ENCODE results near the gene MED4. TPM values are rescaled to one million over a fixed set of nuclear protein-coding genes. Genes with fewer than 3 reads are reported as not detected.

Gene MED4
- total and polyA plus RNA-seq, 2 experiments from 2014 or later = 29.0 to 92.5 TPM

DNA sequence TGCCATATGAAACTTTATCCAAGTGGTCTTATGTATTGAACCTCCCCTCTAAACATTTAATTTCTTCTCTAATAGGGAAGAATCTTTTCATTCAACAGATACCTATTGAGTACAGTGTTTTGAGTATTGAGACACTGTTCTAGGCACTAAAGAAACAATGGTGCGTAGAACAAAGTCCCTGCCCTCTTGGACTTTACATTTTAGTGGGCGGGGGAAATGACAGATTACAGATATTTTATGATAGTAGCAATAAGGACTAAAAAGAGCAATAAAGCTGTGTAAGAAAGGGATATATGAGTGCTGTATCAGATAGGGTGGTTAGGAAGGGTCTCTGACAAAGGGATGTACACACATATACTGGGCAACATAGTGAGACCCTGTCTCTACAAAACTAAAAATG lies 52.0 kb downstream of the MED4 start:
- H3K4me1 ChIP-seq (ENCODE audit: insufficient read depth) = peaks cover 8% of the 10 kb centered on the region
- no peaks in the 10 kb centered on the region for H3F3A ChIP-seq (replicated peaks; ENCODE audit: low read depth)
- ATAC-seq (no peak), DNase-seq (ENCODE audit: low spot score) (no peak)
- no peak overlapping the region for H3K27ac ChIP-seq (ENCODE audit: low read depth)
- no peaks in the 10 kb centered on the region for H4K20me1 ChIP-seq (replicated peaks; ENCODE audit: insufficient read depth)
- peaks cover 27% of the 10 kb centered on the region for H3K79me2 ChIP-seq (replicated peaks; ENCODE audit: insufficient read depth)
- H3K36me3 Mint-ChIP-seq (ENCODE audit: low read depth) = peaks cover 50% of the 10 kb centered on the region
- no peak overlapping the region for H3K4me3 ChIP-seq
- H3K9me2 ChIP-seq (ENCODE audit: insufficient read depth) = no peaks in the 10 kb centered on the region
- H3K27me3 Mint-ChIP-seq (ENCODE audit: insufficient read depth, low read depth, poor library complexity) = peaks cover 6% of the 10 kb centered on the region
- H3K27ac Mint-ChIP-seq = no peak overlapping the region
- H3K4me1 Mint-ChIP-seq = peaks cover 9% of the 10 kb centered on the region; the same call in 2 of the 3 replicates
- TF ChIP-seq EZH2phosphoT487 (IDR thresholded peaks at IDR 0.05; ENCODE audit: unreplicated experiment) = no peak
- TF ChIP-seq POLR2AphosphoS5 (IDR thresholded peaks at IDR 0.05; ENCODE audit: low read depth) = no peak
- TF ChIP-seq EZH2 (IDR thresholded peaks at IDR 0.05; ENCODE audit: low read depth, unreplicated experiment) = no peak
- no peak for TF ChIP-seq ZNF331 (CRISPR knock-in tag; IDR thresholded peaks at IDR 0.05; ENCODE audit: low read depth)
- TF ChIP-seq STAT1 (IDR thresholded peaks at IDR 0.05; ENCODE audit: unreplicated experiment) = no peak
- TF ChIP-seq, protein P1, sequence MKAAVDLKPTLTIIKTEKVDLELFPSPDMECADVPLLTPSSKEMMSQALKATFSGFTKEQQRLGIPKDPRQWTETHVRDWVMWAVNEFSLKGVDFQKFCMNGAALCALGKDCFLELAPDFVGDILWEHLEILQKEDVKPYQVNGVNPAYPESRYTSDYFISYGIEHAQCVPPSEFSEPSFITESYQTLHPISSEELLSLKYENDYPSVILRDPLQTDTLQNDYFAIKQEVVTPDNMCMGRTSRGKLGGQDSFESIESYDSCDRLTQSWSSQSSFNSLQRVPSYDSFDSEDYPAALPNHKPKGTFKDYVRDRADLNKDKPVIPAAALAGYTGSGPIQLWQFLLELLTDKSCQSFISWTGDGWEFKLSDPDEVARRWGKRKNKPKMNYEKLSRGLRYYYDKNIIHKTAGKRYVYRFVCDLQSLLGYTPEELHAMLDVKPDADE (IDR thresholded peaks at IDR 0.05) = no peak
- TF ChIP-seq ZNF114 (CRISPR knock-in tag; IDR thresholded peaks at IDR 0.05) = no peak
- TF ChIP-seq, protein P2, sequence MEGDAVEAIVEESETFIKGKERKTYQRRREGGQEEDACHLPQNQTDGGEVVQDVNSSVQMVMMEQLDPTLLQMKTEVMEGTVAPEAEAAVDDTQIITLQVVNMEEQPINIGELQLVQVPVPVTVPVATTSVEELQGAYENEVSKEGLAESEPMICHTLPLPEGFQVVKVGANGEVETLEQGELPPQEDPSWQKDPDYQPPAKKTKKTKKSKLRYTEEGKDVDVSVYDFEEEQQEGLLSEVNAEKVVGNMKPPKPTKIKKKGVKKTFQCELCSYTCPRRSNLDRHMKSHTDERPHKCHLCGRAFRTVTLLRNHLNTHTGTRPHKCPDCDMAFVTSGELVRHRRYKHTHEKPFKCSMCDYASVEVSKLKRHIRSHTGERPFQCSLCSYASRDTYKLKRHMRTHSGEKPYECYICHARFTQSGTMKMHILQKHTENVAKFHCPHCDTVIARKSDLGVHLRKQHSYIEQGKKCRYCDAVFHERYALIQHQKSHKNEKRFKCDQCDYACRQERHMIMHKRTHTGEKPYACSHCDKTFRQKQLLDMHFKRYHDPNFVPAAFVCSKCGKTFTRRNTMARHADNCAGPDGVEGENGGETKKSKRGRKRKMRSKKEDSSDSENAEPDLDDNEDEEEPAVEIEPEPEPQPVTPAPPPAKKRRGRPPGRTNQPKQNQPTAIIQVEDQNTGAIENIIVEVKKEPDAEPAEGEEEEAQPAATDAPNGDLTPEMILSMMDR (conservative IDR thresholded peaks at IDR 0.05; ENCODE audit: low read depth in 2 of 2) = no peak
- TF ChIP-seq, protein P3, sequence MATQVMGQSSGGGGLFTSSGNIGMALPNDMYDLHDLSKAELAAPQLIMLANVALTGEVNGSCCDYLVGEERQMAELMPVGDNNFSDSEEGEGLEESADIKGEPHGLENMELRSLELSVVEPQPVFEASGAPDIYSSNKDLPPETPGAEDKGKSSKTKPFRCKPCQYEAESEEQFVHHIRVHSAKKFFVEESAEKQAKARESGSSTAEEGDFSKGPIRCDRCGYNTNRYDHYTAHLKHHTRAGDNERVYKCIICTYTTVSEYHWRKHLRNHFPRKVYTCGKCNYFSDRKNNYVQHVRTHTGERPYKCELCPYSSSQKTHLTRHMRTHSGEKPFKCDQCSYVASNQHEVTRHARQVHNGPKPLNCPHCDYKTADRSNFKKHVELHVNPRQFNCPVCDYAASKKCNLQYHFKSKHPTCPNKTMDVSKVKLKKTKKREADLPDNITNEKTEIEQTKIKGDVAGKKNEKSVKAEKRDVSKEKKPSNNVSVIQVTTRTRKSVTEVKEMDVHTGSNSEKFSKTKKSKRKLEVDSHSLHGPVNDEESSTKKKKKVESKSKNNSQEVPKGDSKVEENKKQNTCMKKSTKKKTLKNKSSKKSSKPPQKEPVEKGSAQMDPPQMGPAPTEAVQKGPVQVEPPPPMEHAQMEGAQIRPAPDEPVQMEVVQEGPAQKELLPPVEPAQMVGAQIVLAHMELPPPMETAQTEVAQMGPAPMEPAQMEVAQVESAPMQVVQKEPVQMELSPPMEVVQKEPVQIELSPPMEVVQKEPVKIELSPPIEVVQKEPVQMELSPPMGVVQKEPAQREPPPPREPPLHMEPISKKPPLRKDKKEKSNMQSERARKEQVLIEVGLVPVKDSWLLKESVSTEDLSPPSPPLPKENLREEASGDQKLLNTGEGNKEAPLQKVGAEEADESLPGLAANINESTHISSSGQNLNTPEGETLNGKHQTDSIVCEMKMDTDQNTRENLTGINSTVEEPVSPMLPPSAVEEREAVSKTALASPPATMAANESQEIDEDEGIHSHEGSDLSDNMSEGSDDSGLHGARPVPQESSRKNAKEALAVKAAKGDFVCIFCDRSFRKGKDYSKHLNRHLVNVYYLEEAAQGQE (IDR thresholded peaks at IDR 0.05; ENCODE audit: unreplicated experiment) = no peak
- TF ChIP-seq, protein P4, sequence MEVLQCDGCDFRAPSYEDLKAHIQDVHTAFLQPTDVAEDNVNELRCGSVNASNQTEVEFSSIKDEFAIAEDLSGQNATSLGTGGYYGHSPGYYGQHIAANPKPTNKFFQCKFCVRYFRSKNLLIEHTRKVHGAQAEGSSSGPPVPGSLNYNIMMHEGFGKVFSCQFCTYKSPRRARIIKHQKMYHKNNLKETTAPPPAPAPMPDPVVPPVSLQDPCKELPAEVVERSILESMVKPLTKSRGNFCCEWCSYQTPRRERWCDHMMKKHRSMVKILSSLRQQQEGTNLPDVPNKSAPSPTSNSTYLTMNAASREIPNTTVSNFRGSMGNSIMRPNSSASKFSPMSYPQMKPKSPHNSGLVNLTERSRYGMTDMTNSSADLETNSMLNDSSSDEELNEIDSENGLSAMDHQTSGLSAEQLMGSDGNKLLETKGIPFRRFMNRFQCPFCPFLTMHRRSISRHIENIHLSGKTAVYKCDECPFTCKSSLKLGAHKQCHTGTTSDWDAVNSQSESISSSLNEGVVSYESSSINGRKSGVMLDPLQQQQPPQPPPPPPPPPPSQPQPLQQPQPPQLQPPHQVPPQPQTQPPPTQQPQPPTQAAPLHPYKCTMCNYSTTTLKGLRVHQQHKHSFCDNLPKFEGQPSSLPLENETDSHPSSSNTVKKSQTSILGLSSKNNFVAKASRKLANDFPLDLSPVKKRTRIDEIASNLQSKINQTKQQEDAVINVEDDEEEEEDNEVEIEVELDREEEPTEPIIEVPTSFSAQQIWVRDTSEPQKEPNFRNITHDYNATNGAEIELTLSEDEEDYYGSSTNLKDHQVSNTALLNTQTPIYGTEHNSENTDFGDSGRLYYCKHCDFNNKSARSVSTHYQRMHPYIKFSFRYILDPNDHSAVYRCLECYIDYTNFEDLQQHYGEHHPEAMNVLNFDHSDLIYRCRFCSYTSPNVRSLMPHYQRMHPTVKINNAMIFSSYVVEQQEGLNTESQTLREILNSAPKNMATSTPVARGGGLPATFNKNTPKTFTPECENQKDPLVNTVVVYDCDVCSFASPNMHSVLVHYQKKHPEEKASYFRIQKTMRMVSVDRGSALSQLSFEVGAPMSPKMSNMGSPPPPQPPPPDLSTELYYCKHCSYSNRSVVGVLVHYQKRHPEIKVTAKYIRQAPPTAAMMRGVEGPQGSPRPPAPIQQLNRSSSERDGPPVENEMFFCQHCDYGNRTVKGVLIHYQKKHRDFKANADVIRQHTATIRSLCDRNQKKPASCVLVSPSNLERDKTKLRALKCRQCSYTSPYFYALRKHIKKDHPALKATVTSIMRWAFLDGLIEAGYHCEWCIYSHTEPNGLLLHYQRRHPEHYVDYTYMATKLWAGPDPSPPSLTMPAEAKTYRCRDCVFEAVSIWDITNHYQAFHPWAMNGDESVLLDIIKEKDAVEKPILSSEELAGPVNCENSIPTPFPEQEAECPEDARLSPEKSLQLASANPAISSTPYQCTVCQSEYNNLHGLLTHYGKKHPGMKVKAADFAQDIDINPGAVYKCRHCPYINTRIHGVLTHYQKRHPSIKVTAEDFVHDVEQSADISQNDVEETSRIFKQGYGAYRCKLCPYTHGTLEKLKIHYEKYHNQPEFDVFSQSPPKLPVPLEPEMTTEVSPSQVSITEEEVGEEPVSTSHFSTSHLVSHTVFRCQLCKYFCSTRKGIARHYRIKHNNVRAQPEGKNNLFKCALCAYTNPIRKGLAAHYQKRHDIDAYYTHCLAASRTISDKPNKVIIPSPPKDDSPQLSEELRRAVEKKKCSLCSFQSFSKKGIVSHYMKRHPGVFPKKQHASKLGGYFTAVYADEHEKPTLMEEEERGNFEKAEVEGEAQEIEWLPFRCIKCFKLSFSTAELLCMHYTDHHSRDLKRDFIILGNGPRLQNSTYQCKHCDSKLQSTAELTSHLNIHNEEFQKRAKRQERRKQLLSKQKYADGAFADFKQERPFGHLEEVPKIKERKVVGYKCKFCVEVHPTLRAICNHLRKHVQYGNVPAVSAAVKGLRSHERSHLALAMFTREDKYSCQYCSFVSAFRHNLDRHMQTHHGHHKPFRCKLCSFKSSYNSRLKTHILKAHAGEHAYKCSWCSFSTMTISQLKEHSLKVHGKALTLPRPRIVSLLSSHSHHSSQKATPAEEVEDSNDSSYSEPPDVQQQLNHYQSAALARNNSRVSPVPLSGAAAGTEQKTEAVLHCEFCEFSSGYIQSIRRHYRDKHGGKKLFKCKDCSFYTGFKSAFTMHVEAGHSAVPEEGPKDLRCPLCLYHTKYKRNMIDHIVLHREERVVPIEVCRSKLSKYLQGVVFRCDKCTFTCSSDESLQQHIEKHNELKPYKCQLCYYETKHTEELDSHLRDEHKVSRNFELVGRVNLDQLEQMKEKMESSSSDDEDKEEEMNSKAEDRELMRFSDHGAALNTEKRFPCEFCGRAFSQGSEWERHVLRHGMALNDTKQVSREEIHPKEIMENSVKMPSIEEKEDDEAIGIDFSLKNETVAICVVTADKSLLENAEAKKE (CRISPR knock-in tag; IDR thresholded peaks at IDR 0.05) = no peak
- no peak for TF ChIP-seq CREB1 (CRISPR knock-in tag; IDR thresholded peaks at IDR 0.05; ENCODE audit: low read depth)
- TF ChIP-seq JUNB (IDR thresholded peaks at IDR 0.05; ENCODE audit: unreplicated experiment) = no peak
- no peak for TF ChIP-seq NANOG (IDR thresholded peaks at IDR 0.05; ENCODE audit: borderline replicate concordance)
- no peak overlapping the region for H2AFZ ChIP-seq
- H3K4me2 ChIP-seq = no peak overlapping the region
- H3K9me3 Mint-ChIP-seq = no peaks in the 10 kb centered on the region
- H3K27me3 ChIP-seq (ENCODE audit: insufficient read depth) = no peaks in the 10 kb centered on the region
- 0 out of 2 replicates have a peak, but pooled peaks cover 5% of the 10 kb centered on the region for H3K36me3 ChIP-seq (ENCODE audit: insufficient read depth)
- no peak overlapping the region for H3K4me3 Mint-ChIP-seq
